ENCODE results near the gene TIMM29.

DNA sequence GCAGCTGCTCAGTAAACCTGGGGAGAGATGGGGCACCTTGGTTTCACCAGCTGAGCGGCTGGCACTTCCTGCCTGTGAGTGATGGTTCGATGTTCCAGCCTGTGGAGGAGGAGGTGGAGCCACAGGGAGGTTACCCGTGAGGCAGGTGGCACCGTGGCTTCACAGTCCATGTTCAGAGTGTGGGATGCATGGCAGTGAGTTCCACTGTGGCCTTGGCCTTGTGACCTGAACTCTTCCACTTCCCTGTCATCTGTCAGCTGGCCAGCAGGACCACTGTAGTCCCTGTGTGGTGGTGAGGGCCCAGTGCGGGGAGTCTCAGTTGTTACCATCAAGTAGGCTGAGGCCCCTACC lies 49.1 kb downstream of the TIMM29 start:
- TF ChIP-seq, protein P1, sequence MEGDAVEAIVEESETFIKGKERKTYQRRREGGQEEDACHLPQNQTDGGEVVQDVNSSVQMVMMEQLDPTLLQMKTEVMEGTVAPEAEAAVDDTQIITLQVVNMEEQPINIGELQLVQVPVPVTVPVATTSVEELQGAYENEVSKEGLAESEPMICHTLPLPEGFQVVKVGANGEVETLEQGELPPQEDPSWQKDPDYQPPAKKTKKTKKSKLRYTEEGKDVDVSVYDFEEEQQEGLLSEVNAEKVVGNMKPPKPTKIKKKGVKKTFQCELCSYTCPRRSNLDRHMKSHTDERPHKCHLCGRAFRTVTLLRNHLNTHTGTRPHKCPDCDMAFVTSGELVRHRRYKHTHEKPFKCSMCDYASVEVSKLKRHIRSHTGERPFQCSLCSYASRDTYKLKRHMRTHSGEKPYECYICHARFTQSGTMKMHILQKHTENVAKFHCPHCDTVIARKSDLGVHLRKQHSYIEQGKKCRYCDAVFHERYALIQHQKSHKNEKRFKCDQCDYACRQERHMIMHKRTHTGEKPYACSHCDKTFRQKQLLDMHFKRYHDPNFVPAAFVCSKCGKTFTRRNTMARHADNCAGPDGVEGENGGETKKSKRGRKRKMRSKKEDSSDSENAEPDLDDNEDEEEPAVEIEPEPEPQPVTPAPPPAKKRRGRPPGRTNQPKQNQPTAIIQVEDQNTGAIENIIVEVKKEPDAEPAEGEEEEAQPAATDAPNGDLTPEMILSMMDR (IDR thresholded peaks at IDR 0.05), result no peak
- TF ChIP-seq POLR2A (IDR thresholded peaks at IDR 0.05), result no peak
- no peak for TF ChIP-seq POLR2AphosphoS5 (IDR thresholded peaks at IDR 0.05)

Measured in suprapubic skin (tissue), 4 donors.